Measurements from ENCODE around the gene YLPM1. TPM values are rescaled to one million over a fixed set of nuclear protein-coding genes. Genes with fewer than 3 reads are reported as not detected.

Gene YLPM1
- total and polyA plus RNA-seq, 10 of the 15 experiments (the other 5 are each of a cell fraction or from before 2014, with no cell fraction given), result 11.1 to 48.2 (median 18.0) TPM

DNA sequence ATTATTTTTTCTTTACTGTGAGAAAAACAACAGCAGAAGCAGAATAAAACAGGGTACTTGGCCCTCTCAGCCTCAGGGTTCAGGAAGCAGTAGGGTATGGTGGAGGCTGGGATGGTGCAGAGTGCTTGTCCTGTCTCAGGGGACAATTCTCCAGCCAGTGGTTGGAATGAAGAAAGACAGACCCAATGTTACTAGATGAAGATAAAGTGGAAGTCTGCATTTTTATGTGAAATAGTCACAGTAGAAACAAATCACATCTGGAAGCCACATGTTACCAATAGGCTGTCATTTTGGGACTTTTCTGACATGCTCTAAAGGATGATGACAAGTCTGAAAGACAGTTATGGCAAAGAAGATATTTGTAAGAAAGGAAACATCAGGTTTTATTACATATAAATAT is 80.5 kb downstream of the YLPM1 start:
- in situ Hi-C loops (cut with MboI), result no loop called here
- Histone ChIP-seq H3K27me3 (replicated peaks in 1 of 2; ENCODE audit: control insufficient read depth in 2 of 2, insufficient read depth in 2 of 2, low read length in 1 of 2) (no peaks in the 10 kb centered on the region), H3K4me3 (no peak overlapping the region), H3K27ac (ENCODE audit: control insufficient read depth, insufficient read depth) (no peak overlapping the region), H3K4me2 (ENCODE audit: control insufficient read depth, insufficient read depth) (no peak overlapping the region), H3K36me3 (ENCODE audit: control insufficient read depth in 2 of 2, insufficient read depth in 2 of 2, low read length in 1 of 2) (no peaks in the 10 kb centered on the region; a peak in 1 of 4 replicates), H3K9ac (ENCODE audit: control insufficient read depth, insufficient read depth, low read length) (no peak overlapping the region), H3K4me1 (ENCODE audit: control insufficient read depth, insufficient read depth, low read length) (peaks cover 28% of the 10 kb centered on the region), H3K79me2 (ENCODE audit: control insufficient read depth, insufficient read depth, low read length) (no peaks in the 10 kb centered on the region), H3K9me3 (replicated peaks; ENCODE audit: control insufficient read depth, insufficient read depth, low read length) (no peaks in the 10 kb centered on the region), H4K20me1 (ENCODE audit: control insufficient read depth, insufficient read depth) (no peaks in the 10 kb centered on the region), H2AFZ (ENCODE audit: control insufficient read depth, low read depth, low read length) (no peak overlapping the region)
- DNase-seq (ENCODE audit: low read depth, low spot score) (no peak), ATAC-seq (no peak), FAIRE-seq (no peak)
- SMC1A ChIA-PET (ENCODE audit: uncharacterized antibody, unreplicated experiment), result interaction anchor here (1.5 to 2.3 kb wide), 3 partner anchors 10 to 17 kb away, joined by 3 to 16 read pairs (median 13); no protein-coding TSS in a partner anchor
- RAD21 ChIA-PET (ENCODE audit: unreplicated experiment), result no interaction called here
- TF ChIP-seq, protein P1, sequence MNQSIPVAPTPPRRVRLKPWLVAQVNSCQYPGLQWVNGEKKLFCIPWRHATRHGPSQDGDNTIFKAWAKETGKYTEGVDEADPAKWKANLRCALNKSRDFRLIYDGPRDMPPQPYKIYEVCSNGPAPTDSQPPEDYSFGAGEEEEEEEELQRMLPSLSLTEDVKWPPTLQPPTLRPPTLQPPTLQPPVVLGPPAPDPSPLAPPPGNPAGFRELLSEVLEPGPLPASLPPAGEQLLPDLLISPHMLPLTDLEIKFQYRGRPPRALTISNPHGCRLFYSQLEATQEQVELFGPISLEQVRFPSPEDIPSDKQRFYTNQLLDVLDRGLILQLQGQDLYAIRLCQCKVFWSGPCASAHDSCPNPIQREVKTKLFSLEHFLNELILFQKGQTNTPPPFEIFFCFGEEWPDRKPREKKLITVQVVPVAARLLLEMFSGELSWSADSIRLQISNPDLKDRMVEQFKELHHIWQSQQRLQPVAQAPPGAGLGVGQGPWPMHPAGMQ (IDR thresholded peaks at IDR 0.05; ENCODE audit: borderline replicate concordance), result no peak
- no peak for TF ChIP-seq RFX5 (IDR thresholded peaks at IDR 0.05; ENCODE audit: low read depth, low read length)
- TF ChIP-seq JUND (IDR thresholded peaks at IDR 0.05; ENCODE audit: low read depth, low read length), result no peak
- no peak for TF ChIP-seq NR2C1 (IDR thresholded peaks at IDR 0.05)
- no peak for TF ChIP-seq ZNF24 (IDR thresholded peaks at IDR 0.05)
- TF ChIP-seq NFYB (IDR thresholded peaks at IDR 0.05; ENCODE audit: insufficient read depth, low read depth, low read length), result no peak
- TF ChIP-seq ZNF384 (IDR thresholded peaks at IDR 0.05; ENCODE audit: borderline replicate concordance, low read depth, low read length), result no peak
- TF ChIP-seq MXI1 (IDR thresholded peaks at IDR 0.05; ENCODE audit: low read depth, low read length), result no peak
- no peak for TF ChIP-seq POLR2AphosphoS5 (IDR thresholded peaks at IDR 0.05; ENCODE audit: low read length)
- TF ChIP-seq RBBP5 (conservative IDR thresholded peaks at IDR 0.05), result no peak
- TF ChIP-seq ASH2L (IDR thresholded peaks at IDR 0.05; ENCODE audit: borderline replicate concordance, low read depth), result no peak
- TF ChIP-seq SREBF1 (IDR thresholded peaks at IDR 0.05; ENCODE audit: low read length), result no peak
- no peak for TF ChIP-seq IKZF1 (conservative IDR thresholded peaks at IDR 0.05)
- TF ChIP-seq RELA (IDR thresholded peaks at IDR 0.05; ENCODE audit: borderline replicate concordance, partially characterized antibody), result no peak
- TF ChIP-seq SKIL (IDR thresholded peaks at IDR 0.05; ENCODE audit: low read depth, poor library complexity, severe bottlenecking), result no peak
- no peak for TF ChIP-seq FOS (IDR thresholded peaks at IDR 0.05; ENCODE audit: borderline replicate concordance, extremely low read depth, insufficient read length)
- no peak for TF ChIP-seq E4F1 (IDR thresholded peaks at IDR 0.05; ENCODE audit: borderline replicate concordance, partially characterized antibody)
- CTCF ChIA-PET, result interaction anchor here (0.6 to 10.6 kb wide), 5 partner anchors 14 to 234 kb away, joined by 3 to 106 read pairs (median 3); no protein-coding TSS in a partner anchor
- intact Hi-C loops (cut with micrococcal nuclease; ENCODE audit: unreplicated experiment), result no loop called here
- BruUV-seq (replicated peaks), result no TSS peak
- POLR2A ChIA-PET, result interaction anchor here (0.5 kb wide), 1 partner anchor 41 kb away, joined by 5 read pairs; no protein-coding TSS in a partner anchor
